Keratinocyte (primary cell): ENCODE results near the gene TRIP11.

ENCODE experiments used
- EZH2 ChIP-seq: IDR thresholded peaks from one replicate; pipeline ENCODE4 v1.6.1; 2012; ENCODE audit warnings: inconsistent platforms, mild to moderate bottlenecking, low read length, moderate library complexity
- TF ChIP-seq, protein P1 (sequence below), 3 experiments: IDR thresholded peaks in 1 of 3; conservative IDR thresholded peaks in 1 of 3; optimal IDR thresholded peaks in 1 of 3; 2 replicates in 2 of 3; 3 replicates in 1 of 3; pipeline versions ENCODE3 to v1.5.1; 2011; ENCODE audit warnings: low read length in 3 of 3, mild to moderate bottlenecking in 3 of 3, moderate library complexity in 2 of 3, control low read depth in 1 of 3, inconsistent platforms in 1 of 3; ENCODE audit not compliant: insufficient read depth in 2 of 3; ENCODE audit errors: extremely low read depth in 1 of 3

DNA sequence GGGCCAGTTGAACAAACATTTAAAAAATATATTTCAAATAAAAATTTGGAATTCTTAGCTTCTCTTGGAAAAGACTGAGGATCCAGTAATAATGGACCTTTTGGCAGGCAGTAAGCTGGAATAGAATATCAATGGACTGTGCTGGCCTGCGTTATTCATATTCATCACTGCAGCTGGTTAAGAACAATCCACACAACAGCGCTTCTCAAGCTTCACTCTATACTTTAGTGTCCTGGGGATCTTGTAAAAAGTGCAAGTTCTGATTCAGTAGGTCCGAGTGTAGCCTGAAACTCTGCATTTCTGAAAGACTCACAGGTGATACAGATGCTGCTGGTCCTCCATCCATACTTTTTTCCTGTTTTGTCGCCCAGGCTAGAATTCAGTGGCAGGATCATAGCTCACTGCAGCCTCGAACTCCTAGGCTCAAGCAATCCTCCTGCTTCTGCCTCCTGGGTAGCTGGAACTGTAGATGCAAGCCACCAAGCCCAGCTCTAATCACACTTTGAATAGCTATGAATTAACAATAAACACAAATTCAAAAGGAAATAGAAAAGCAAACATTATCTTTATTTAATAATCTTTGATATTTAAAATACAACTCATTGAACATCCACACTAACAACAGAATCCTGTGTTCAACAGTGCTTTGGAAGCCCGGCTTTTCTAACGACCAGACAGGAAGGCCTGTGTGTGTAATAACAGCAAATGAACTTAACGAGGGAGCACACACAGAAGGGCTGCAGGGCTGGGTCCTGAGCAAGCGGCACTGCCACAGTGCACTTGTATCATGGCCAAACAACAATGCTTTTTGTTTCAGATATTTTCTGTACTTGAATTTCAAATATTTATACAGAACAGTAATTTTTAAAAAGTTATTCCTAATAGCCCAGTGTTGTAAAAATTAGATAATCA, 18.4 kb upstream of the TRIP11 start:
- no peak for TF ChIP-seq EZH2
- TF ChIP-seq, protein P1, sequence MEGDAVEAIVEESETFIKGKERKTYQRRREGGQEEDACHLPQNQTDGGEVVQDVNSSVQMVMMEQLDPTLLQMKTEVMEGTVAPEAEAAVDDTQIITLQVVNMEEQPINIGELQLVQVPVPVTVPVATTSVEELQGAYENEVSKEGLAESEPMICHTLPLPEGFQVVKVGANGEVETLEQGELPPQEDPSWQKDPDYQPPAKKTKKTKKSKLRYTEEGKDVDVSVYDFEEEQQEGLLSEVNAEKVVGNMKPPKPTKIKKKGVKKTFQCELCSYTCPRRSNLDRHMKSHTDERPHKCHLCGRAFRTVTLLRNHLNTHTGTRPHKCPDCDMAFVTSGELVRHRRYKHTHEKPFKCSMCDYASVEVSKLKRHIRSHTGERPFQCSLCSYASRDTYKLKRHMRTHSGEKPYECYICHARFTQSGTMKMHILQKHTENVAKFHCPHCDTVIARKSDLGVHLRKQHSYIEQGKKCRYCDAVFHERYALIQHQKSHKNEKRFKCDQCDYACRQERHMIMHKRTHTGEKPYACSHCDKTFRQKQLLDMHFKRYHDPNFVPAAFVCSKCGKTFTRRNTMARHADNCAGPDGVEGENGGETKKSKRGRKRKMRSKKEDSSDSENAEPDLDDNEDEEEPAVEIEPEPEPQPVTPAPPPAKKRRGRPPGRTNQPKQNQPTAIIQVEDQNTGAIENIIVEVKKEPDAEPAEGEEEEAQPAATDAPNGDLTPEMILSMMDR (optimal IDR thresholded peaks at IDR 0.05 in 1 of 3, IDR thresholded peaks at IDR 0.05 in 1 of 3, conservative IDR thresholded peaks at IDR 0.05 in 1 of 3; ENCODE audit: extremely low read depth in 1 of 3, insufficient read depth in 2 of 3, low read length in 3 of 3), result no peak
